ENCODE measurements around the gene KPNA1. TPM values are rescaled to one million over a fixed set of nuclear protein-coding genes. Genes with fewer than 3 reads are reported as not detected.

Gene KPNA1
- polyA plus RNA-seq, 3 donors, result 18.0 to 41.2 (median 38.5) TPM

GRCh38 chr3:122563717-122564025 lies 48.9 kb upstream of the KPNA1 start:
- intact Hi-C loops (cut with micrococcal nuclease), result loop anchor here in 1 of 2 donors (2.0 to 10.0 kb wide), 2 partner anchors 51 to 115 kb away; no protein-coding TSS in a partner anchor
- DNase-seq, result peak in 1 of 3 donors; percentile 18
- Histone ChIP-seq H3K4me1 (ENCODE audit: control insufficient read depth in 1 of 2, insufficient read depth in 2 of 2, low read length in 2 of 2) (peaks cover 20 to 24% of the 10 kb centered on the region in 2 donors), H3K79me2 (ENCODE audit: insufficient read depth, low read length) (peaks cover 71% of the 10 kb centered on the region), H4K20me1 (ENCODE audit: insufficient read depth, low read length) (peaks cover 21% of the 10 kb centered on the region), H3K27me3 (ENCODE audit: control insufficient read depth in 2 of 2, insufficient read depth in 2 of 2, low read length in 2 of 2) (no peaks in the 10 kb centered on the region), H3K9me3 (replicated peaks in 1 of 2; ENCODE audit: control insufficient read depth in 1 of 2, insufficient read depth in 1 of 2, low read length in 2 of 2) (no peaks in the 10 kb centered on the region), H3K27ac (ENCODE audit: low read depth in 1 of 2, low read length in 2 of 2) (peak overlapping the region; percentile 87 to 98), H3K4me3 (replicated peaks in 1 of 3; ENCODE audit: low read depth in 2 of 3, low read length in 3 of 3) (peak overlapping the region; percentile 98 to 99 (median 98)), H2AFZ (ENCODE audit: insufficient read depth, low read depth, low read length, poor library complexity, severe bottlenecking) (peak overlapping the region; percentile 100), H3K36me3 (replicated peaks in 1 of 2; ENCODE audit: control insufficient read depth in 1 of 2, insufficient read depth in 2 of 2, low read length in 2 of 2) (peaks cover 37 to 47% of the 10 kb centered on the region in 2 donors), H3K9ac (ENCODE audit: insufficient read depth, low read length, poor library complexity, severe bottlenecking) (peak overlapping the region; percentile 95), H3K4me2 (replicated peaks; ENCODE audit: extremely low read depth, low read length, poor library complexity, severe bottlenecking) (peak overlapping the region; percentile 98)
- Mint-ChIP-seq H3K9me3 (no peaks in the 10 kb centered on the region), H3K27ac (peak overlapping the region; percentile 79 to 97 (median 93)), H3K4me1 (peaks cover 58% of the 10 kb centered on the region), H3K4me3 (peak overlapping the region; percentile 89 to 99), H3K36me3 (peaks cover 46 to 49% of the 10 kb centered on the region in 2 donors), H3K27me3 (ENCODE audit: low read depth in 3 of 3) (peaks cover 0 to 2% (median 1%) of the 10 kb centered on the region in 3 donors)
- 10% methylated on average over 2 of the region's 5 CpGs for WGBS (ENCODE audit: insufficient coverage)
- no peak for TF ChIP-seq CTCF (IDR thresholded peaks at IDR 0.05)

GRCh38 chr3:122562923-122563716 lies 48.4 kb upstream of the KPNA1 start:
- intact Hi-C loops (cut with micrococcal nuclease), result loop anchor here in 1 of 2 donors (10.0 kb wide), 1 partner anchor 52 kb away; no protein-coding TSS in a partner anchor
- peak overlapping the region; percentile 79 to 97 (median 93) for H3K27ac Mint-ChIP-seq
- Histone ChIP-seq H2AFZ (ENCODE audit: insufficient read depth, low read depth, low read length, poor library complexity, severe bottlenecking) (peak overlapping the region; percentile 100), H3K4me2 (replicated peaks; ENCODE audit: extremely low read depth, low read length, poor library complexity, severe bottlenecking) (peak overlapping the region; percentile 98), H3K27me3 (ENCODE audit: control insufficient read depth in 2 of 2, insufficient read depth in 2 of 2, low read length in 2 of 2) (no peaks in the 10 kb centered on the region), H3K4me1 (ENCODE audit: control insufficient read depth in 1 of 2, insufficient read depth in 2 of 2, low read length in 2 of 2) (peaks cover 20 to 24% of the 10 kb centered on the region in 2 donors), H3K9me3 (replicated peaks in 1 of 2; ENCODE audit: control insufficient read depth in 1 of 2, insufficient read depth in 1 of 2, low read length in 2 of 2) (no peaks in the 10 kb centered on the region), H4K20me1 (ENCODE audit: insufficient read depth, low read length) (peaks cover 18% of the 10 kb centered on the region), H3K36me3 (replicated peaks in 1 of 2; ENCODE audit: control insufficient read depth in 1 of 2, insufficient read depth in 2 of 2, low read length in 2 of 2) (peaks cover 38 to 47% of the 10 kb centered on the region in 2 donors), H3K9ac (ENCODE audit: insufficient read depth, low read length, poor library complexity, severe bottlenecking) (peak overlapping the region; percentile 95), H3K79me2 (ENCODE audit: insufficient read depth, low read length) (peaks cover 71% of the 10 kb centered on the region), H3K27ac (ENCODE audit: low read depth in 1 of 2, low read length in 2 of 2) (peak overlapping the region; percentile 87 to 98), H3K4me3 (replicated peaks in 1 of 3; ENCODE audit: low read depth in 2 of 3, low read length in 3 of 3) (peak overlapping the region; percentile 98 to 99 (median 98))
- DNase-seq, result no peak
- 77% methylated on average over 4 of the region's 5 CpGs for WGBS (ENCODE audit: insufficient coverage)
- H3K9me3 Mint-ChIP-seq, result no peaks in the 10 kb centered on the region
- H3K36me3 Mint-ChIP-seq, result peaks cover 47% of the 10 kb centered on the region in 2 donors
- peaks cover 57% of the 10 kb centered on the region for H3K4me1 Mint-ChIP-seq
- H3K4me3 Mint-ChIP-seq, result peak overlapping the region; percentile 89 to 99
- no peak for TF ChIP-seq CTCF (IDR thresholded peaks at IDR 0.05)
- H3K27me3 Mint-ChIP-seq (ENCODE audit: low read depth in 3 of 3), result peaks cover 0 to 2% (median 1%) of the 10 kb centered on the region in 3 donors
